NCI-H748 treated with DMSO at 0.1 percent for 48 hours (cell line): ENCODE data around the gene ZSCAN26.

Experiments used
- DNase-seq: peaks from one replicate; lab custom pipeline; 2025; lab: John Stamatoyannopoulos, UW

Gene ZSCAN26

DNA sequence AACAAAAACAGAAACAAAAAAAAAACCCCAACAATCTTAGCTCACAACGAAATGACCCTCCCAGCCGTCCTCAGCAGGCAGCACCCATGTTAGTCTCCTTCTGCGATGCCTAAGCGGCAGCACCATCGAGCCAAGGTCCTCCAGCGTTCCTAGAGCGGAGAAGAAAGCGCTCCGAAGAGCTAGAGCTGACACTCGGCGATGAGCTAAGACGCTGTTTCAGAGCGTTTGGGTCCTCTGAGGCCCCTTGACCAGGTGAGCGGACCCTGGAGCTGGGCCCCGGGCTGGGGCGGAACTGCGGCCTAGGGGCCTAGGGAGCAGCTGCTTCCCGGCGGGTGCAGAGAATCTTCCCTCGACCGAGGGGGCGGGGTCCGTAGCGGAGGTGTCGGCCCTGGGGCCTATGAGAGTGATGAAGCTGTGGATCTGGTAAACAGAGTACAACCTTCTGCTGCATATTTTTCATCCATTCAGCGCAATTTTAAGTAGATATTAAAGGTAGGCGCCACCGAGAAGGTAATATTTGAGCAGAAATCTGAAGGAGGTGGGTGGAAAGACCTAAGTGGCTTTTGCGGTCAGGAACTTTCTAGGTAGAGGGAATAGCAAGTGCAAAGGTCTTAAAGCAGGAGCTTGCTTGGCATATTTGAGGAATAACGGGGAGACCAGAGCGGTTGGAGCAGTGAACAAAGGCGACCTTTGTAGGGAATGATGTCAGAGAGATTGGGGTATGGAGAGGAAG, at the start of gene ZSCAN26:
Gene ZSCAN26, plus strand, starts transcription at position 182 of the 733 bp plus-strand sequence. CDS start 4,777 bp downstream, outside the sequence.
- peak; percentile 89 for DNase-seq

DNA sequence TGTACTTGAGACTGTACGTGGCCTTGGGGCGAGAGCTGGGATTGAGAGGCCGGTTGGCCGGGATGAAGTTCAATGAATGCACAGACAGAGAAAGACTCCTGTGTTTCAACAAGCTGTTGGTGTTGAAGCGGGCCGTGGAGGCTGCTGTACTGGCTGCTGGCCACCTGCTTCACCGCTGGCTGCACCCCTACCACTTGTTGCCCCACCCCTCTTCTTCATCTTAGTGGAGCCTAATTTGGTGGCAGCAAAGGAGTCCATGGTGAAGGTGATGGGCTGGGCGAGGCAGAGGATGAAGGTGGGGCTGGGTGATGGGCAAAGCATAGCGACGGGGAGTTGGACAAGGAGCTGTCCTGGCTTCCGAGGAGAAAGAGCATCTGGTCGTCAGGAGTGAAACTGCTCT, 49.1 kb upstream of the ZSCAN26 start:
- no peak for DNase-seq

DNA sequence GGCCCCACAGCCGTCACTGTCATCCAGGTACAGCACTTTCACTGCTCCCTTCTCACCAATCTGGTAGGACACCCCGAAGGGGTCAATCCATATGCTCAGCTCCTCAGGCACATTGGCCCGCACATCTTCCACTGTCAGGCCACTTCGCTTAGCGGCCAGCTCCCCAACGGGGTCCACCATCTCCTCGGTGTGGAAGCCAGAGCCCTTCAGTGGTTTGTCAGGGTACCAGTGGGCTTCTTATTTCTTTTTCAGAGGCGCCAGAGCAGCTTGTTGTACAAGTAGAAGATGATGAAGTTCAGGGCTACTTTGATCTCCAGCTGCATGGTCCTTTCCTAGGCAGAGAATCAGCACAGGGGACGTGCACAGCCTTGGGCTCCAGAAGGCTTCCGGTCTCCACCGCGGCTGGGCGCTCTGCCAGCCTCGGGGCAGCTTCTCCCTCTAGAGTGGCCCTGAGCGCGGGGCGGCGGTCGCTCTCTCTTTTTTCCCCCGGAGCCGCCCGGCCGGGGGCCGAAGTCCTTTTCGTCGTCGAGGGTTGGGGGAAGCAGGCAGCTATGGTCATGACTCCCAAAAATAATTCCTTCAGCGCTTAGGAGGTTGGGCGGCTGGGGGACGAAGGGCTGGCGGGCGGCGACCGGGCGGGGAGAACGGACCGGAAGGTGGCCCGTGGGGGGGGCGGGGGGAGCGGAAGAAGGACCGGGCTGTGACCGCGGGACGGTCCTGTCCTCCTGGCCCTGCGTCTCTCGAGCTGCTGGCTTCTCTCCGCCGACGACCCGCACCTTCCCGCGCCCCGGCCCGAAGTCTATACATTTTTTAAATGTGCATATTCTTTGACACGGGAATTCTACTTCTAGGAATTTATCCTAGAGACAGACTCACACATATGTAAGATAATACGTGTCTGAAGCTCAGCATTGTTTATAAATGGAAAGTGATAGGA, 48.4 kb upstream of the ZSCAN26 start:
- DNase-seq = peak; percentile 78

DNA sequence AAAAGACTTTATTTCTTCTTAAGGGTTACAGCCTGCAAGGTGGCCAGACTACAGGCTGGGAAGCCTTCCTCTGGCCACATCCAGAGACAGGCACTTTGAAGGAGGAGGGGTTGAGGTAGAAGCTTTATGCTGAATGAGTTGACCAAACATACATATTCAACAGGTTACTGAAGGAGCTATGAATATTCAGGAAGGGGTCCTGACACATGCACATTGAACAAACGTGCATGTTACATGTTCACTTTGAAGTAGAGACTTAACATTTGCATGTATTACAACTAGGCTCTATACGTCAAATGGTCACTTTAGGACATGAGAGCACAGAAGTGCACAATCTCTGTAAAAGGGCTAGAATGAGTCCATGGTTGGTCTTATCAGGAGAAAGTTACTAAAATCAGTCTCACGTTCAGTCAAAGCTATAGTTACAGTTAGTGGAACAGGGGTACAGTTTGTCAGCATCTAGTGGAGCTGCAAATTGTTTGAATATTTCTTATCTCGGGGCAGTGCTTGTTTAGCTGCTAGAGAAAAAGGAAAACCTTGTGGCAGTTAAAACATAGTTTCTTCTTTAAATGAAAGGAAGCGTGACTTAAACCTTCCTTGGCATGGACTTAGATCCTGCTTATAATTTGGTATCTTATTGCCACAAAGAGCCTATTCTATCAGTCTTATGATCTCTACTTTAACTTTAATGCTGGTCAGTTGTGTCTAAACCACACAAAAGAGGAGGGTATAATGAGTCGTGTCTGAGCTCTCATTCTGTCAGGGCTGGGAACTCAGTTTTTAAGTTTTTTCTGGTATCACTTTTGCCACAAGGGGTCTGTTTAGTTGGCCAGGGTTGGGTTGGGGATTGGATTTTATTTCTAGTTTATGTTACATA, 46.4 kb upstream of the ZSCAN26 start:
- no peak for DNase-seq

DNA sequence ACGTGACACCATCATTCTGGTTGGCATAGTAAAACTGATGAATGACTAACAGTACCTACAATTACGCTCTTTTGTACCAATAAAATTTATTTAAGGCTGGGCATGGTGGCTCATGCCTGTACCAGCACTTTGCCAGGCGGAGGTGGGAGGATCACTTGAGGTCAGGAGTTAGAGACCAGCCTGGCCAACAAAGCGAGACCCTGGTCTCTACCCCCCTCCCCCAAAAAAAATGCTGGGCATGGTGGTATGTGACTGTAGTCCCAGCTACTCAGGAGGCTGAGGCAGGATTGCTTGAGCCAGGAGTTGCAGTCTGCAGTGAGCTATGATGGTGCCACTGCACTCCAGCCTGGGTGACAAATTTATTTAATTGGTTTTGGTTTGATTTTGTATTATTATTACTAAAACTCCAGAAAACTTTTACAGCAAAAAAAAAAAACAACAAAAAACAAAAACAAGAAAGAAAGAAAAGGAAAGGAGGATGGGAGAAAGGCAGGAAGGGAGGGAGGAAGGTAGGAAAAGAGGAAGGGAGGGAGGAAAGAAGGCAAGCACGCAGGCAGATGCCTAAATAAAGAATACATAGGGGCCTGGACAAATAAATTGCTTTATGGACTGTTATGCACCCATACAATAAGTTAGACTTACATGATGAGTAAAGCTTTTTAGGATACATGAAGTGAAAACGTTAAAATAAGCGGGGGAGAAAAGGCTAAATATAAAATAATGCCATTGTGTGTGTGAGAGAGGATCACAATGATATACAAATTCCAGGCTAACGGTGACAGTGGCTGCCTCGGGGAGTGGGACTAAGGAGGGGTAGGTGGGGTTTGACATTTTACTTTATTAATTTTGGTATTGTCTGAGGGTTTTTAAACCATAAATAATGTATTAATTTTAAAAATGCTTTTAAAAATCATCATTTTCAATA, 42.5 kb upstream of the ZSCAN26 start:
- DNase-seq = no peak

DNA sequence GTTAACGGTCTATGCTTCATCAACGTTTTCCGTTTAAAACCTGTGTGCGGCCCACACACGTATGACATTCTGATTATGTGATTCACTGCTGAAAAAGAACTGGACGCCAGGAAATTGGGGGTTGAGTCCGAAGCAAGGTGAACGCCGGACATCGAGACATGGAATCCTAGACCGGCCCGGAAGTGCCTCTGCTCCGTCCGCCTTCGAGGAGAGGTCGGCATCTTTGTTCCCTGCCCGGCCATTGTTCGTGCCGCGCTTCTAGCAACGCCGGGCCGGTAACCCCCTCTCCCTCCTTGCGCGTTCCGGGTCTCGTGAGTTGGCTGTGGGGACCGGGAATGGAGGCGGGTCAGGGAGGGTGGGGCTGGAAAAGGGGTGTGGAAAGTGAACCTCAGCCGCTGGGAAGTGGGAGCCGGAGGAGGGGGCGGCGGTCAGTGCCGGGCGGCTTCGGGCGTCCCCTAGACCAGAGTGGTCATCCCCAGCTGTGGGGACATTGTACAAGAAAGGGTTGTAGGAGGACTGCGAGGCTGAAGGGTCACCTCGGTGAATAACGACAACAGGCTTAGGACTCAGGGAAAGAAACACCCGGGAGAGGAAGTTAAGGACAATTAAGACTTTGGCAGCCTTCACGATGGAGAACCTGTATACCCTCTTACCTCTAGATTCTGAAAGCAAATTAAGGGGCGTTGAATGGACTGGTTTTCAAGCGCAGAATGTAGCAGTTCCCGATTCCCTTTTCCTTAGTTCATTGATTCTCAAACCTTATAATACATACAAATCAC, 41.7 kb upstream of the ZSCAN26 start, which contains the start of gene ZSCAN9:
Gene ZSCAN9, plus strand, starts transcription at position 220 of the 779 bp plus-strand sequence. CDS start 1,810 bp downstream, outside the sequence.
- DNase-seq = peak; percentile 93

DNA sequence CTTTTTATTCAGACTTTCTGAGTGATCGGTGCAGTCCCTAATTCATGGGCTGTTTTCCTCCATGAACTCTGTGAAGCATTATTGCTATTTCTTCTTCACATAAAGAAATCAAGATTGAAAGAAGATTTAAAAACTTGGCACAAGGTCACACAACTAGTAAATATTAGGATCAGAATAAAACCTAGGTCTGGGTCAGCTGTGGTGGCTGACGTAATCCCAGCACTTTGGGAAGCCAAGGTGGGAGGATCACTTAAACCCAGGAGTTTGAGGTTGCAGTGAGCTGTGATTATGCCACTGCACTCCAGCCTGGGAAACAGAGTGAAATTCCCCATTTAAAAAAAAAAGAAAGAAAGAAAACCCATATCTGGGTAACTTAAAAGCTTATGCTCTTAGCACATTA, 40.5 kb upstream of the ZSCAN26 start:
- DNase-seq = no peak

DNA sequence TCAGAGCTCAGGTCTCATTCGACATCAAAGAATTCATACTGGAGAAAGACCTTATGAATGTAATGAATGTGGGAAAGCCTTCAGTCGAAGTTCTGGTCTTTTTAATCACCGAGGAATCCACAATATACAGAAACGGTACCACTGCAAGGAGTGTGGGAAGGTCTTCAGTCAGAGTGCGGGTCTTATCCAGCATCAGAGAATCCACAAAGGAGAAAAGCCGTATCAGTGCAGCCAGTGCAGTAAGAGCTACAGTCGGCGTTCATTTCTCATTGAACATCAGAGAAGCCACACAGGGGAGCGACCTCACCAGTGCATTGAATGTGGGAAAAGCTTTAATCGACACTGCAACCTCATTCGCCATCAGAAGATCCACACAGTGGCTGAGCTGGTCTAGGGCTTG, 34.2 kb upstream of the ZSCAN26 start:
- DNase-seq = no peak

DNA sequence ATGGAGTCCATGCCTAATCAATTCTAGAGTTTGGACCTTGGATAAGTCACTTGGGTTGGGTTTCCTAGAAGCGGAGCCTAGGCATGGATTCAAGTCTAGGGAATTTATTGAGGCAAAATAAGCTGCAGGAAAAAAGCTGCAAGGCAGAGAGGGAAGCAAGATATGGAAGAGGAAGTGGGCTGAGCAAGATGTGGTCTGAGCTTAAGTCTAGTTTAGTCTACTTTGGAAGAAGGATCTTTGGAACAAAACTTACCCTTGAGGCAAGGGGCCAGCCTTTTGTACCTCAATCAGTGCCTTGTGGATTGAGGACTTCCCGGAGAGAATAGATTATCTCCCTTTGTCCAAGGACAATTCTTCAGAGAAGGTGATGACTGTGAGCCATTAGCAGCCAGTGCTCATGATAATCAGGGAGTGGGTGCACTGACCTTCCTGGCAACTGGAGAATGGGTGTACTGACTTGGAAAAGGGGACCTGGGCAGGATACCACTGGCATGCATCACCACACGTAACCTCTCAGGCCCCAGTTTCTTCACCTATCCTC, 31.0 kb upstream of the ZSCAN26 start:
- no peak for DNase-seq

DNA sequence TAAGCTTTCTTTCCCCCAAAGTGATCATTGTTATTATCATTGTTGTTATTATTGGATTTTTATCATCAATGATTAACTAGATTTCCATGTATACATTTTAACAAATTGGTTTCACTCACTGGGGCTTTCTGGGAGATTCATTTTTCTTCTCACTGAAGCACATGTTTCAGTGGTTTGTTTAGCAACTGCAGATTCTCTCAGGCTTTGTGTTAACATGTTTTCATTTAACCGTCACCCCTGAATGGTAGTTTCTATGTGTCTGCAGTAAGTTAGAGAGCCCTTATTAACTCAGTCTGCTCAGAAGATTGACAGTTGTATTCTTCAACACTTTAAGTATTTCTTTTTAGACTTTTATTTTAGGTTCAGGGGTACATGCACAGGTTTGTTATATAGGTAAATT, 27.3 kb upstream of the ZSCAN26 start:
- no peak for DNase-seq

DNA sequence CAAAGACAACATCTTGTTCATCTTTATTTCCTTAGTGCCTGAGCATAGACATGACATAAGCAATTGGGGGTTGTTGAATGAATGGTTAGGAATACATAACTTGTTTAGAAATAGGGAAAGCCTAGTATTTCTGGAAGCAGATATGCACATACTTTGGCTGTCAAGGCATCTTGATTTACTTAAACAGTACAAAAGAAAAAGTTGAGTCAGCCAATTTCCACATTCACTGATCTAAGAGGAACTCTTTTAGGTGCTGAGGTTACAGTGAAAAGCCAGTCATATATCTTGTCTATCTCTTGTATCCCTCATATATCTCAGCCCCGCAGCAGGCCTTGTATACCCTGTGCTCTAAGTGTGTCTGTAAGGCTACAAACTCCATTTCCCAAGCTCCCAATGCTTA, 26.5 kb upstream of the ZSCAN26 start:
- DNase-seq = no peak

DNA sequence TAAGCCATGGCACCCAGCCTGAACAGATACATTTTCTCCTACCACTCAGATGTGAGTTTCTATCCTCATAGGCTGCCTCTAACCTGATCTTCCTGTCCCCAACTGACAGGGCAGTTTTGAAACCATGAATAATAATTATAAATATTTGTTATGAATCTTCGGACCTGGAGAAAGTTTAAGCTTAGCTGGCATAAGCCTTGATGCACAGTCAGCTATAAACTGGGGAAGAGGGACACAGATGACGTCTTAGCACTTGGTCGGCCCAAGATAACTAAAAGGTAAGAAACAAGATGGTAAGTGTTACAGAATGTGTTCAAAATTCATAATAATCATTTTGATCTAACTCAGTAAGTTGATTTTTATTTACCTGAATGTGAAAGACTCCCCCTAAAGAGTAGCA, 23.0 kb upstream of the ZSCAN26 start:
- DNase-seq = no peak

DNA sequence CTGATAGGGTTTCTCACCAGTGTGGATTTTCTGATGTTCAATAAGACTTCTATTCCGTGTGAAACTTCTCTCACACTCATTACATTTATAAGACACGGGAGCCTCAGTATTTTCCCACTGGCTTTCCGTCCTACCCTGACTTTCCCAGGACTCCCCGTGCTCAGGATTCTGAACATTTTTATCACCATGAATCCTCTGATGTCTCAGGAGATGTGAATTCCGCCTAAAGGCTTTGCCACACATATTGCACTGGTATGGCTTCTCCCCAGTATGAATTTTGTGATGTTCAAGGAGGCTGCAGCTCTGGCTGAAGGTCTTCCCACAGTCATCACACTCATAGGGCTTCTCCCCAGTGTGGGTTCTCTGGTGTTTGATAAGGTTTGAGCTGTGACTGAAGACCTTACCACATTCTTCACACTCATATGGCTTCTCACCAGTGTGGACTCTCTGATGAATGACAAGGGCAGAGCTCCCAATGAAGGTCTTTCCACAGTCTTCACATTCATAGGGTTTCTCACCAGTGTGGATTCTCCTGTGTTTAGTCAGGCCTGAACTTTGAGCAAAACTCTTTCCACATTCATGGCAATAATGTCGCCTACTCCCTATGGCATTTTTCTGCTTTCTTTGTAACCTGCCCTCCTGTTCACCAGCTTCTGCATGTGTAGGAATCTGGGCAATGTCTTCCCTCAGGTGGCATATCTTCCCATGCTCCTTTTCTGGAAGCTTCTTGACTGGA, 21.6 kb upstream of the ZSCAN26 start:
- DNase-seq = no peak

DNA sequence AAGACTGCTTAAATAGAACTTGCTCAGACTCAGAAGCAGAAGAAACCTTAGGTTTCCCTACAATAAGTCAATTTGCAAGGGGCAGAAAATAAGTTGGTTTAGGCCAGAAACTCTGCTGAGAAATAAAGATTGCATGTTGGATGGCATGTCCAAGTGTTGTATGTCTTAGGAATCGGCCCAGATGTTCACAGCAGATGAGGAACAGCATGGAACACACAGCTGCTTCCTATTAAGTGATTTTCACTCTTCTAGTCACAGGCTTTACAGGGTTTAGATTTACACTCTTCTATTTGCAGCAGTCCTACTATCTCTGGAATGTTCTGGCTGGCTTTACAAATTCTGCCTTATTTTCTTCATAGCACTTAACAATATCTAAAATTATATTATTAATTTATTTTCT, 18.0 kb upstream of the ZSCAN26 start:
- no peak for DNase-seq

DNA sequence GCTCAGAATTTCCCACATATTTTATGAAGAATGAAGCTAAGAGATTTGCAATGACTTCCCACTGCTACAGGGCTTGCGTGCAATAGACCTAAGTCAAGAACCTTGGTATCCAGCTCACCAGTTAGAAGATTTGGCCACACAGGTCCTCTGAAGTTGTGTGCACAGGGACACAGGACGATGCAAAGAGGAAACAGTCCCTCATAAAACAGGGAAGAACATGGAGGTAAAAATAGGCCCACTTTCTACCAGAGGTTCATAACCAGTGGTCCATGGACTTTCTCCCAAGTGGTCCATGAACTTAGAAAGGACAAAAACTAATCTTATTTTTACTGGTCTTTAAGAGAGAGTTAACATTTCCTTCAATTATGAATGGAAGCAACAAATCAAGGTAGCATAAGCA, 16.2 kb upstream of the ZSCAN26 start:
- no peak for DNase-seq

DNA sequence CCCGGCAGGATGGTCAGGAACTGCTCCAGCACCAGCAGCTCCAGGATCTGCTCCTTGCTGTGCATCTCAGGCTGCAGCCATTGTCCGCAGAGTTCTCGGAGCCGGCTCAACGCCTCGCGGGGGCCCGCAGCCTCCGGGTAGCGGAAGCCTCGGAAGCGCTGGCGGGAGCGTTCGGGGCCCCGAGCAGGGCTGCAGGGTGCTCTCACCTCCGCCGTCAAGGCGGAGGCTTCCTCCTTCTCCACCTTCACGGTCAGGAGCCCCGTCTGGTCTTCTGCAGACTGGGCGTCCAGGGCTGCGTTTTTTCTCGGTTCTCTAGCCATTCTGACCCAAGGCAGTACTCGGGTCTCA, 15.3 kb upstream of the ZSCAN26 start:
- DNase-seq = no peak

DNA sequence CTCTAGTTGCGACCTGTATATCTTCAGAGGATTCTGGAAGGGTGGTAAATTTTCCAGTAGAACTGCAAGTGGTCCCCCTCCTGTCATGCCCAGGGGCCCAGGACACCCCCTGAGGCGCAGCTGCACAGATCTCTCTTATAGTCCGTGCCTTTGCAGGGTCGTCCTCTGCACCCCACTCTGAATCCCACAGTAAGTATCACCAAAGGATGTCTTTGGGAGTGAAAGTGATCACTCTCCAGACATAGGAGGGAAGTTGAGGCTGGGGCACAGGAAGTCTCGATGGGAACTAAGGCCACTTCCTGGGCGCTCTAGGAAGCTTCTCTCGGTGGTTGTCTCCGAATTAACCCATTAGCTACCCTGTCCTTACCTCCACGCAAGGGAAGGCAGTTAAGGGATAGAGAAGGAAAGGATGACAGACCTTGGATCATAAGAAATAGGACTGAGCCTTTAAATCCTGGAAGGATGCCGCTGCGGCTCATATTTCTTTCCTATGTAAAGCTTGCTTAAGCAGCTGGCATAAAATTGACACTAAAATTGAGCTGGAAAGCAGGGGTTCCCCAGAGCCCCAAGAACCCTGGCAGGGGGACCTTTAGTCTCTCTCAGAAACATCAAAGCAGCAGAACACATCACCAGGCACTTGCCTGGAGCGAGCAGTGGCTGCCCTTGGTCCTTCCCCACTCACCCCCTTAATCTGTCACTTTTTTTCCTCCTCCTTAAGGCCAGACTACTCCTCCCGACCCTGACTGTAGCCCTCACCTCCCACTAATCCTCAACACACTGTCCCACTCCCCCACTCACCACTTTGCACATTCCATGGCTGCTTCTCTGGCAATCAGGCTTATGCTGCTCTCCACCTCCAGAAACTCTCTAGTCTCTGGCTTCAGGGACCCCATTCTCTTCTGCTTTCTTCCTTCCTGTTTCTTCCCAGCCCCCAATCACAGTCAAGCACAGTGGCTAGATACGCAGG, 14.7 kb upstream of the ZSCAN26 start, which contains the start of gene ZKSCAN4:
Gene ZKSCAN4, minus strand, starts transcription at position 261 of the 967 bp plus-strand sequence. CDS start 289 bp downstream, outside the sequence.
- peak; percentile 79 for DNase-seq

DNA sequence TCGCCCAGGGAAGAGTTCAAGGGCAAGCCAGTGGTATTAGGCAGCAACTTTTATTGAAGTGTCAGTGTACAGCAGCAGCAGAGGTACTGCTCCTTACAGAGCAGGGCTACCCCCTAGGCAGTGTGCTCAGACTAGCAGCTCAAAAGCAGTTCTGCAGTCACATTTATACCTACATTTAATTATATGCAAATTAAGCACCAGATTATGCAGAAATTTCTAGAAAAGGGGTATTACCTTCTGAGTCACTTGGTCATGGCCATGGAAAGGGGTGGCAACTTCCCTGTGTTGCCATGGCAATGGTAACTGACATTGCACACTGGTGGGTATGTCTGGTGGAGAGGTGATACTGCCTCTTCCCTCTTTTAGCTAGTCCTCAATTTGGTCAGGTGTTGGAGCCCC, 12.8 kb upstream of the ZSCAN26 start:
- no peak for DNase-seq
